Tibial artery (tissue), 4 donors: Measurements from ENCODE around the gene COL18A1.

Experiments
- DNase-seq, 2 donors: peaks; one replicate each; pipeline ENCODE4 v3.0.0-alpha.2; 2019
- H3K27ac ChIP-seq, 2 donors: fragments of 200-600 bp; sonication (generic) in 1 of 2; 1 replicate in 1 of 2; 2 replicates in 1 of 2; pipeline ENCODE4 v1.5.1; 2018 to 2019; ENCODE audit warnings: mild to moderate bottlenecking in 1 of 2
- H3K27me3 ChIP-seq, 2 donors: fragments of 200-600 bp; sonication (generic) in 1 of 2; one replicate each; pipeline versions ENCODE4 v1.5.1 to v1.6.0; 2016 to 2019
- H3K36me3 ChIP-seq, 3 donors: fragments of 200-600 bp; sonication (generic) in 2 of 3; one replicate each; pipeline ENCODE4 v1.5.1; 2016 to 2019; ENCODE audit warnings: mild to moderate bottlenecking in 2 of 3
- H3K4me1 ChIP-seq, 4 donors: fragments of 200-600 bp; sonication (generic) in 2 of 4; 1 replicate in 3 of 4; 2 replicates in 1 of 4; pipeline ENCODE4 v1.5.1; 2016 to 2019
- H3K4me3 ChIP-seq, 2 donors: fragments of 200-600 bp; sonication (generic) in 1 of 2; 1 replicate in 1 of 2; 2 replicates in 1 of 2; pipeline ENCODE4 v1.5.1; 2018 to 2019; ENCODE audit warnings: mild to moderate bottlenecking in 2 of 2
- H3K9me3 ChIP-seq, 3 donors: fragments of 200-600 bp; sonication (generic) in 1 of 3; one replicate each; pipeline ENCODE4 v1.5.1; 2016 to 2019
- CTCF ChIP-seq, 2 experiments: fragments of 200-600 bp in 1 of 2; fragments of 450-650 bp in 1 of 2; IDR thresholded peaks; one replicate each; pipeline ENCODE4 v1.5.1; 2017 to 2019; ENCODE audit warnings: antibody characterized with exemption in 2 of 2, mild to moderate bottlenecking in 1 of 2, moderate library complexity in 1 of 2
- intact Hi-C: fragments of 100-400 bp; cut with DNase I; formaldehyde crosslinking; loops from one replicate; pipeline ENCODE4 v1.15.0; 2023; ENCODE audit warnings: low total_unique reads

COL18A1 gene

GRCh38 chr21:45410865-45411809 is 6.2 kb downstream of the COL18A1 start:
- intact Hi-C loops, result no loop called here
- Histone ChIP-seq H3K4me1 (peaks cover 0 to 98% (median 70%) of the 10 kb centered on the region in 4 donors), H3K9me3 (no peaks in the 10 kb centered on the region), H3K27ac (peak overlapping the region; percentile 81 to 98), H3K36me3 (peaks cover 0 to 5% (median 4%) of the 10 kb centered on the region in 3 donors), H3K27me3 (no peaks in the 10 kb centered on the region), H3K4me3 (peak overlapping the region; percentile 31 to 79)
- no peak for TF ChIP-seq CTCF (IDR thresholded peaks at IDR 0.05)
- DNase-seq, result peak in 1 of 2 donors; percentile 70

- intact Hi-C loops, result no loop called here
- DNase-seq, result no peak
- H3K4me1 ChIP-seq, result peaks cover 0 to 100% (median 73%) of the 10 kb centered on the region in 4 donors
- peak overlapping the region in 1 of 2 donors; percentile 79 for H3K4me3 ChIP-seq
- peaks cover 0 to 5% (median 4%) of the 10 kb centered on the region in 3 donors for H3K36me3 ChIP-seq
- no peaks in the 10 kb centered on the region for H3K9me3 ChIP-seq
- no peak for TF ChIP-seq CTCF (IDR thresholded peaks at IDR 0.05)
- H3K27ac ChIP-seq, result peak overlapping the region; percentile 81 to 98
- no peaks in the 10 kb centered on the region for H3K27me3 ChIP-seq
These were observed 6.8 kb downstream of the COL18A1 start for GRCh38 chr21:45411810-45412206.

GRCh38 chr21:45412491-45412890 is 7.5 kb downstream of the COL18A1 start:
- Histone ChIP-seq H3K9me3 (no peaks in the 10 kb centered on the region), H3K4me3 (no peak overlapping the region), H3K27ac (peak overlapping the region; percentile 89 to 98), H3K36me3 (peaks cover 0 to 5% (median 4%) of the 10 kb centered on the region in 3 donors), H3K4me1 (peaks cover 0 to 100% (median 73%) of the 10 kb centered on the region in 4 donors), H3K27me3 (no peaks in the 10 kb centered on the region)
- intact Hi-C loops, result no loop called here
- TF ChIP-seq CTCF (IDR thresholded peaks at IDR 0.05), result no peak
- no peak for DNase-seq

- Histone ChIP-seq H3K36me3 (peaks cover 0 to 5% (median 1%) of the 10 kb centered on the region in 3 donors), H3K27ac (peak overlapping the region; percentile 89 to 98), H3K9me3 (no peaks in the 10 kb centered on the region), H3K4me1 (peaks cover 0 to 100% (median 73%) of the 10 kb centered on the region in 4 donors), H3K4me3 (peak overlapping the region in 1 of 2 donors; percentile 3), H3K27me3 (no peaks in the 10 kb centered on the region)
- DNase-seq, result peak in 1 of 2 donors; percentile 62
- no peak for TF ChIP-seq CTCF (IDR thresholded peaks at IDR 0.05)
- intact Hi-C loops, result no loop called here
These were observed 8.1 kb downstream of the COL18A1 start for GRCh38 chr21:45412909-45413611.

GRCh38 chr21:45413922-45414321 is 9.0 kb downstream of the COL18A1 start:
- H3K27ac ChIP-seq, result peak overlapping the region; percentile 89 to 98
- TF ChIP-seq CTCF (IDR thresholded peaks at IDR 0.05), result no peak
- intact Hi-C loops, result no loop called here
- H3K27me3 ChIP-seq, result no peaks in the 10 kb centered on the region
- H3K4me1 ChIP-seq, result peaks cover 0 to 100% (median 72%) of the 10 kb centered on the region in 4 donors
- no peaks in the 10 kb centered on the region for H3K9me3 ChIP-seq
- DNase-seq, result peak in 1 of 2 donors; percentile 73
- H3K36me3 ChIP-seq, result peaks cover 0 to 5% (median 0%) of the 10 kb centered on the region in 3 donors
- H3K4me3 ChIP-seq, result peak overlapping the region in 1 of 2 donors; percentile 3
